Measurements from ENCODE around the gene CRYAB.

DNA sequence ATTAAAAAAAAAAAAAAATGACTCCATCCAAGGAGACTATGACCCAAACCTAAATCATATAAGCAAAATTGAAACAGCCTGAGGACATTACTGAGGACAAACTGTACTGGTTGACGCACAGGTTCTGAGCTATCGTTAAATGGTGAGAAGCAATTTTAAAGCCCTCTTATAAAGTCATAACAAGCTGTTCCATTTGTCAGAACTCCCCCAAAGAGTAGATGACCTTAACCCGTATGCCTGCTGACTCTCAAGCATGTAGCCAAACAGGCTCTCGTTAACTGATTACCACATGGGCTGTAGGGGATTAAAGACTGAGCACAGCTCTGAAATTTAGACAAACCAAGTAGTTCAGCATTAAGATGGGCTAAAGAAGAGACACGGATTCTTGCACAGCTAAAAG is 2.2 kb downstream of the CRYAB start:
- TF ChIP-seq, protein P1, sequence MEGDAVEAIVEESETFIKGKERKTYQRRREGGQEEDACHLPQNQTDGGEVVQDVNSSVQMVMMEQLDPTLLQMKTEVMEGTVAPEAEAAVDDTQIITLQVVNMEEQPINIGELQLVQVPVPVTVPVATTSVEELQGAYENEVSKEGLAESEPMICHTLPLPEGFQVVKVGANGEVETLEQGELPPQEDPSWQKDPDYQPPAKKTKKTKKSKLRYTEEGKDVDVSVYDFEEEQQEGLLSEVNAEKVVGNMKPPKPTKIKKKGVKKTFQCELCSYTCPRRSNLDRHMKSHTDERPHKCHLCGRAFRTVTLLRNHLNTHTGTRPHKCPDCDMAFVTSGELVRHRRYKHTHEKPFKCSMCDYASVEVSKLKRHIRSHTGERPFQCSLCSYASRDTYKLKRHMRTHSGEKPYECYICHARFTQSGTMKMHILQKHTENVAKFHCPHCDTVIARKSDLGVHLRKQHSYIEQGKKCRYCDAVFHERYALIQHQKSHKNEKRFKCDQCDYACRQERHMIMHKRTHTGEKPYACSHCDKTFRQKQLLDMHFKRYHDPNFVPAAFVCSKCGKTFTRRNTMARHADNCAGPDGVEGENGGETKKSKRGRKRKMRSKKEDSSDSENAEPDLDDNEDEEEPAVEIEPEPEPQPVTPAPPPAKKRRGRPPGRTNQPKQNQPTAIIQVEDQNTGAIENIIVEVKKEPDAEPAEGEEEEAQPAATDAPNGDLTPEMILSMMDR (IDR thresholded peaks at IDR 0.05): no peak
- TF ChIP-seq EZH2 (IDR thresholded peaks at IDR 0.05) (no peak), EZH2phosphoT487 (IDR thresholded peaks at IDR 0.05) (no peak)
